NCI-H2171 (cell line): ENCODE results near the gene HDAC11.
"Not testable (repeated sequence)": the region's sequence is repeated elsewhere in the genome, so short reads cannot be mapped to it uniquely, and the experiment has no call there.

Experiments used
- DNase-seq: peaks from one replicate; lab custom pipeline; 2025; lab: John Stamatoyannopoulos, UW

HDAC11 gene

DNA sequence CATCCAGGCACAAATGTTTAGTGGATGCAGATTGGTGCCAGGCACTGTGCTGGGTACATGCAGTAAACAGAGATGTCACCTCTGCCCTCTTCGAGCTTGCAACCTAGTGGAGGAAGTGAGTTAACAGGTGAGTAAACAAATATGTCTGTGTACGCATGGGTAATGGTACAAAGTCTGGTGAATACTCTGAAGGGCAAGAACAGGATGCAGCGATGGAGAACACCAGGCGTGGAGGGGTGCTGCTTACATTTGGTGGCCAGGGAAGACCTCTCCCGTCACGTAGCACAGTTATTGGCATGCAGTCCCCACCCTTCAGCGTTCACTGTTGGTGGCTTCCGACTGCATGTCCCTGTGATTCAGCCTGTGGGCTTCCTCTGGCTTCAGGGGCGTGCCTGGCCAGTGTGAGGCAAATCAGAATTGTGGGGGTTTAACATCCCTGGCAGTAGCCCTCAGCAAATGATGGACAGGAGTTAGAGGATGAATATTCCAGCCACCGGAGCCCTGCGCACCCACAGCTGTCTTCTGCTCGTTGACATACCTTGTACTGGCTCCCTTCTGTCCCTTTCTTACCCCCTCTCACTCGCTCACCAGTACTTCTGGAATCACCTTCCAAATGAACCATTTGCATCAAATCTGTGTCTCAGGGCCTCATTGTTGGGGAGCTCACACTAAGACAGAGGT, 9.1 kb upstream of the HDAC11 start:
- DNase-seq, result no peak

DNA sequence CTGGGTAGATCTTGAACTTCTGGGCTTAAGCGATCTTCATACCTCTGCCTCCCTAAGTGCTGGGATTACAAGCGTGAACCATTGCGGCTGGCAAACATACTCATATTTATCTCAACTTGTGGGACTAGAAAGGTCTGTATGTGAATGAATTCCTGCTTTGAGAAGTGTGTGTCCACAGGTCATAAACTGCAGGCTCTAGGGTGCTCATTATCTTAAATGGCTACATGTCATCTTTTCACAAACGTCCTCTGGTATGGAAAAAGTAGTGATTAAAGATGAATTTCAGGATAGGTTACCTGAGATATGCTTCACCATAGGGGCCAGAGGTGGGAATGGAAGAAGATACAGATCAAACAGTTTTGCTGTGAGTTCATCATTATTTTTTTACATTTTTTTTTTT, 7.8 kb upstream of the HDAC11 start:
- no peak for DNase-seq

DNA sequence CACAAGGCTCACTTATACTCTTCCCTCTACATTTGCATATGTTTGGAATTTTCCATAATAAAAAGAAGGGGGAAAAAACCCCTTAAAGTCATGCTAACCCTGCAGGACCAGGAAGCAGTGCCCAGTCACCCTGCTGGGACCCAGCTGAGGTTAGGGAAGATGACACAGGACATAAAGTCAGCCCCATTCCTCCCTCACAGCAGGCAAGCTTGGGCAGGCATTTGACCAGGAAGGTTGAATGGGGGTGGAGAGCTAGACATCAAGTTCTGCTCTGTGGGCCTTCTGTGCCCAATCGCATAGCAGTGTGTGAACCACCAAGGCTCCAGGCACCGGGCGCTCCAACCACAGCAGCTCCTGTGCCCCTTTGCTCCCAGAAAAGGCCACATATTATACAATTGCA, 7.1 kb upstream of the HDAC11 start:
- no peak for DNase-seq

DNA sequence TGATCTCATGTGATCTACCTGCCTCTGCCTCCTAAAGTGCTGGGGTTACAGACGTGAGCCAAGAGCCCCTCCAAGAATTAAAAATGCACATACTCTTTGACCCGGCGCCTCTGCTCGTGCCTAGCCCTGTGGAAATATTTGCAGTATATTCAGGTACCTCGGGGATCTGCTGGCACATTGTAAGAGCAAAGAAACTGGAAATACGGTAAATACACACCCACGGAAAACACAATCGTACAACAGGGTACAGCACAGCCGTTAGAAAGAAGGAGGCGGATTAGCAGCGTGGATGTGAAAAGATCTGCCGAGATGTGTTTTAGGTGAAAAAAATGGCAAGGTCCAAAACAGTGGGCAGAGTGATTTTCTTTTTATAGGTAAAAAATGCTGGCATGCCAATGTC, 6.1 kb upstream of the HDAC11 start:
- DNase-seq, result no peak

DNA sequence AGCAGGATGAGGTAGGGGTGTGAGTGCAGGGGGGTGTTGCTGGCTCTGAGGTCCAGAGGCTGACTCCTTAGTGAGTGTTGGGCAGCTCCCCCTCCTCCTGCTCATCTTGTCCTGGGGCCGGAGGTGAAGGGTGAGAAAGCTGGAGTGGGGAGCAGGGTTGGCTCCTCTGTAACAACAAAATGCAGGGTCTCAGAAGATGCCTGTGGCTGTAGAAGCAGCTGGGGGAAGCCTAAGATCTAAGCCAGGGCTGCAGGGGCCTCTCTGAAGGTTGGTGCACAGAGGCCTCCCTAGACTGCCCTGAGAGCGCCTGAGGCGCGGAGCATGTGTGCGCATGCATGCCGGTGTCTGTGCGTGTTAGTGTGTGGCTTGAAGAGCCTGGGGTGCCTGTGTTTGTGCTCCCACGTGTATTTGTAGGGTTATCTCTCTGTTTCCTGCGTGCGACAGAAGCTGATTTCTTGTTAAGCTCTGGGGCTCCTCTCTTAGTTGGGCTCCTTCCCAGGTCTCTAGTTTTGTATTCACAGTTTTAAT, 5.3 kb upstream of the HDAC11 start:
- no peak for DNase-seq

DNA sequence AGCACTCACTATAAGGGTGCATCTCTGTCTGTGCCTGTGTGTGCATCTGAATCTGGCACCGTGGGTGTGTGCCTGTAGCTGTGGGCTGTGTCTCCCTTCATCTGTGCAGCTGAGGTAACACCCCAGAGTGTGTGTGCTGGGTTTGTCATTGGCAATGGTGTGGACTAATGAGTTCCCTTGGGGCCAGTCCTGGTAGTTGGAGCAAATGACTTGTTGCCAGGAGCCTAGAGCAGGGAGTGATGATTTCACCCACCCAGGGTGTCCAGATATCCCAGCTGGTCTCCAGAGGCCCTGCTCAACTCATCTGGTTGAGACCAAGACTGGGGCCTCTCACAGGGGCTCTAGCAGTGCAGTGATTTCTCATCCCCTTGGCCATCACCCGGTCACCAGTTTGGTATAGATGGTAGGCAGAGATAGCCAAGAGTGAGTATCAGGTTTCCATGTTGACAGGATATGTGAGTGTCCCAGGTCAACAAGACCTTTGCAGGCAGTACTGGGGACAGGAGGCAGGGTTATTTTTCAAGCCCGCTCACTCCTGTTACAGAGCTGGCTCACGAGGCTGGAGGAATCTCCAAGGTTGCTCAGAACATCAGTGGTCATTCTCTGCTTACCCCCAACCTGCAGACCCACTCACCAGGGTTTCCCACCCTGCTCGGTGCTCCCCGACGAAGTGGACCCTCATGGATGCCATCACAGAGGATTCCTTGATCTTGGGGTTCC, 4.1 kb upstream of the HDAC11 start:
- no peak for DNase-seq

DNA sequence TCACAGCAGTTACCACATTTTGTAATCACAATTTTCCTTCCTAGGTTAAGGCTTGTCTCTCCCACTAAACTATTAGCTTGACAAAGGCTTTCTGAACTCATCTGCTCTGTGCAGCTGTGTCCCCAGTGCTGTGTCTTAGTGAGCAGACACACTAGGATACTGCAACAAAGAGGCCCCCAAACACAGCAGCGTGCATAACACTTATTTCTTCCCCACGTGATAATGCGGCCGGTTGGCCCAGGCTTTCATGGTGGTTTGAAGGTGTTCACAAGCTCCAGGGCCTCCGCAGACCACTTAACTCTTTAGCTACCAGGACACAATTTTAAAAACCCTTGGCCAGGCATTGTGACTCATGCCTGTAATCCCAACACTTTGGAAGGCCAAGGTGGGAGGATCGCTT, 2.2 kb upstream of the HDAC11 start:
- no peak for DNase-seq

DNA sequence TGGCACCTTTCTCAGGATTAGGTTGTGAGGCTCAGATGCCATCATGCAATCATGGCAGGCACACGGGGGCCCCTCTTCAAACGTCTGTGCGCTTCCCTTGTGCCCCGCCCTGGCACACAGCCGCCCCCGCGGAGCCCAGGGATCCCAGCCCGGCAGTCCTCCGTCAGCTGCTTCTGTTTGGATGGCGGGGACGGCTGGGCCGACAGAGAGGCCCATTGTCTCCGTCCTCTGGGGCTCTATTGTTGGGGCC, 849 bp upstream of the HDAC11 start:
- no peak for DNase-seq

DNA sequence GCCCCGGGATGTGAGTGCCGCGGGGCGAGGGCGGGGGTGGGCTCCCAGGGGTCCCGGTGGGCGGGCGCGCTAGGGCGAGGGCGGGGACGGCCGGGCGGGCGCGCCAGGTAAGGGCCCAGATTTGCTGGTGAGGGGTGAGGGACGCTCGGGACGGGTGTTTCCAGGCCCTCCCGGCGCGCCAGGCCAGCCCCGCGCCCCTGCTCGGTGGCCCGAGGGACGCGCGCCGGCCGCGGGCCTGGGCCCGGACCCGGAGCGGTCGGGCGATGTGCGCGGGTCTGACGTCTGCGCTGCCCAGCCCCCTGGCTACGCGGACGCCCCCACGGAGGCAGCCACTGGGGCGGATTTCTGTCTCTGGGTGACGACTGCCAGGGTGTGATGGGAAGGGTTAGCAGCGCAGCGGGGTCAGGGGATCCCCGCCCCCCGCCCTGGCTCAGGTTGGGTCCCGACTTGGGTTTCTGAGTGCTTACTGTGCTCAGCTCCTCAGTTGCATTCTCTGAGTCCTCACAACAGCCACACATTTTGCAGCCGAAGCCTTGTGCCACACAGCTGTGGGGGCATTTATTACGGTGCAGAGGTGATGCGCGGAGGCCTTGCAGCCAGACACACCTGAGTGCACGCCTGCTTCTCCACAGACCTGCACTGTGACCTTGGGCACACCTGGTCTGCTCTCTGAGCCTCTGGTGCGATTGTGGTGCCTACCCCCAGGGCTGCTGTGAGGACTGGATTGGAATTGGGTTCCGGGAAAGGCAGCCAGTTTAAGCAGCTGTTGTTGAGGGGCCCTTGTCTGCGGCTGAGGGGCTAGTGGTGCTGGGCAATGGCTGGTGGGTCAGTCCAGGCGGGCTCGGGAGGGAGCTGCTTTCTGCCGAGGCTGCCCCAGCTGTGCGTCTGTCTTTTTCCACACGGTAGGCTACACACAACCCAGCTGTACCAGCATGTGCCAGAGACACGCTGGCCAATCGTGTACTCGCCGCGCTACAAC, 523 bp downstream of the HDAC11 start:
- no peak for DNase-seq

DNA sequence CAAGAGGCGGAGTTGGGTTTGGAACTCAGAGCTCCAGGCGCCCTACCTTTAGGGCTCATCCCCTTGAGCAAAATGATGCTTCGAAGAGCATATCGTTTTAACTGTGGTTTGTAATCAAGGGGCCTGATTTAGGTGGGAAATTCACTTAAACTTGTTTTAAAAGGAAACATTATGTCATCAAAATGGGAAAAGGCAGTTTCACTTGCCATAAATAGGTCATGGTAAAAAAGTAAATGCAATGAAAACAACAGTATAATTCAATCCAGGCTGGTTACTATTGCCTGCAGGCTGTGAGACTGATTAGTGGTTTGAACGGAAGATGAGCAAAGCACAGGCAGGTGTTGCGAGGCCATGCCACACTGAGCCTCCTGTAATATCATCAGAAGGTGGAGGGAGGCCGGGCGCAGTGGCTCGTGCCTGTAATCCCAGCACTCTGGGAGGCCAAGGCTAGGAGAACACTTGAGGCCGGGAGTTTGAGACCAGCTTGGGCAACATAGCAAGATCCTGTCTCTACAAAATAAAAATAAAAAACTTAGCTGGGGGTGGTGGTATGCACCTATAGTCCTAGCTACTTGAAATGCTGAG, 2.1 kb downstream of the HDAC11 start:
- DNase-seq, result no peak

DNA sequence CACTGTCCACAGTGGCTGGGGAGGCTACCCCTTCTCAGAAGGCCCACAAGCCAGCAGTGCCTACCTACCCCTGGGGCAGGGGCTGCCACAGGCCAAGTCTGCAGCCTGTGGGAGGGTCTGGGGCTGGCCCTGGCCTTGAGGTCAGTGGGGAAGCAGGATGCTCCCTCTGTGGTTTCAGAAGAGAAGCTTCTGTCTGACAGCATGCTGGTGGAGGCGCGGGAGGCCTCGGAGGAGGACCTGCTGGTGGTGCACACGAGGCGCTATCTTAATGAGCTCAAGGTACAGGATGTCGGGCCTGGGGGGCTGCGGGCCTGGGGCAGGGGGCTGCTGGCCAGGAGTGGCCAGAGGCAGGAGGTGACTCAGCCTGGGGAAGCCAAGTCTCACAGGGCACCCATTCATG, 3.2 kb downstream of the HDAC11 start:
- no peak for DNase-seq

DNA sequence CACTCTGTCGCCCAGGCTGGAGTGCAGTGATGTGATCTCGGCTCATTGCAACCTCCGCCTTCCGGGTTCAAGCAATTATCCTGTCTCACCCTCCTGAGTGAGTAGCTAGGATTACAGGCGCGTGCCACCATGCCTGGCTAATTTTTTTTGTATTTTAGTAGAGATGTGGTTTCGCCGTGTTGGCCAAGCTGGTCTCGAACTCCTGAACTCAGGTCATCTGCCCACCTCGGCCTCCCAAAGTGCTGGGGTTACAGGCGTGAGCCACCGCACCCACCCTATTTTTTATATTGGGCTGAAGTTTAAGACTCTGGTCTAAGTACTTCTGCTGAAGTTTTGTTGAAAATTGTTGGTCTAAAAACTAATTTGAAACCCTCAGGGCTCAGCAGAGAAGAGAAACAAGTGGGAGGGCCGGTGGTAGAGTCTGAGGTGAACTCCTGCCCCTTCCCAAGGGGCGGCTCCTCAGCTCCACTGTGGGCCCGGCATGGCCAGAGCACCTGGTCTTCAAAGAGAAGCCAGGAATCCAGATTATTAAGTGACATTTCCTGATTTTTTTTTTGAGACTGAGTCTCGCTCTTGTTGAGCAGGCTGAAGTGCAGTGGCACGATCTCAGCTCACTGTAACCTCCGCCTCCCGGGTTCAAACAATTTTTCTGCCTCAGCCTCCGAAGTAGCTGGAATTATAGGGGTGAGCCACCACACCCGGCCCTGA, 4.0 kb downstream of the HDAC11 start:
- DNase-seq, result no peak

DNA sequence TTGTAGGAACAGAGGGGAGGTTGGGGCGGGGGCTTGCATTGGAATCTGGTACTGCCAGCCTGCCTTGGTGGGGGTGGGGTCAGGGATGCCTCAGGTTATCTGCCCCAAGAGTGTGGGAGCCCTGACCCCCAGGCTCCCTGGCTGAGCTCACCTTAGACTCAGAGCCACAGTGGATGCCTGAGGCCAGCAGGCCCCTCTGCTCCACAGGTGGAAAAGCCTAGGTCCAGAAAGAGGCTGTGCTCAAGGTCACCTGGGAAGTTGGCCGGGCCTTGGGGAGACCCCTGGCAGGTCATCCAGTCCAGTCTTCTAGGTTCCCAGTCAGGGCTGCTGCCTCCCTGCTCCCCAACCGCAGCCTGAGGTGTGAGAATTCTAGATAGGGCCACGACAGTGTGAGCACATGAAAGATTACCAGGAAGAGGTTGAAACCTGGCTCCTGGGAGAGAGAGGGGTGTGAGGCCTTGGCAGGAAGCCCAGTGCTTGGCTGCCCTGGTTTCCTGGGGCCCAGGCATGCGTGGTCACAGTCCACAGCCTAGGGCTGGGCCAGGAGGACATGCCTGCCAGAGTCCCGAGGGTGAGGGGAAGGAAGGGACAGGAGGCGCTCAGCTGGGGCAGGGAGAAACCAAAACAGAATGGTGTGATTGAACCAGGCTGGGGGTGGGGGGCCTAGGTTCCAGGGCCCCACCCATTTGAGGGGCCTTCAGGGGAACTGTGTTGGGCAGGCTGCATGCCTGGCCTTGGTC, 4.9 kb downstream of the HDAC11 start:
- DNase-seq, result no peak

DNA sequence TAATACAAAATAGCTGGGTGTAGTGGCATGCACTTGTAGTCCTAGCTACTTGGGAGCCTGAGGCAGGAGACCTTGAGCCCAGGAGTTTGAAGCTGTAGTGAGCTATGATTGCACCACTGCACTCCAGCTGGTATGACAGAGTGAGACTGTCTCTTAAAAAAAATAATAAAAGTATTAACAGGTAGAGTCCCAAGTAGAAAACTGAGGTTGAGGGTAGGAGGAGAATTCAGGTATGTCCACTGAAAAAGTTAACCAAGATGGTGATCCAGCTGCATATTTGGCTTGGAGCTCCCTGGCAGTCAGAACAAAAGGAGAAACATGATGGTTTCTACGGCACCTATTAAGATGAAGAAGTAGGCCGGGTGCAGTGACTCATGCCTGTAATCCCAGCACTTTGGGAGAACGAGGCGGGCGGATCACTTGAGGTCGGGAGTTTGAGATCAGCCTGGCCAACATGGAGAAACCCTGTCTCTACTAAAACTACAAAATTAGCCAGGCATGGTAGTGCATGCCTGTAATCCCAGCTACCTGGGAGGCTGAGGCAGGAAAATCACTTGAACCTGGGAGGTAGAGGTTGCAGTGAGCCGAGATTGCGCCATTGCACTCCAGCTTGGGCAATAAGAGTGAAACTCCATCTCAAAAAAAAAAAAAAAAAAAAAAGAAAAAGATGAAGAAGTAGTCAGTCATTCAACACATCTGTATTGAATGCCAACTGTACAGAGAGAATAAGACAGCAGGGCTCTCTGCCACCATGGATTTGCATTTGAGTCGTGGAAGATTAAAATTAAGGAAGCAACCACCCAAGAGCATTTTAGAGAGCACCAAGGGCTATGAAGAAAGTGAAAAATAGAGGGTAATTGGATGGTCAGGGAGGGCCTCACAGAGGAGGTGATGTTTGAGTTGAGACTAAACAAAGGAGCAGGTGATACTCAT, 5.8 kb downstream of the HDAC11 start:
- not testable (repeated sequence) for DNase-seq

DNA sequence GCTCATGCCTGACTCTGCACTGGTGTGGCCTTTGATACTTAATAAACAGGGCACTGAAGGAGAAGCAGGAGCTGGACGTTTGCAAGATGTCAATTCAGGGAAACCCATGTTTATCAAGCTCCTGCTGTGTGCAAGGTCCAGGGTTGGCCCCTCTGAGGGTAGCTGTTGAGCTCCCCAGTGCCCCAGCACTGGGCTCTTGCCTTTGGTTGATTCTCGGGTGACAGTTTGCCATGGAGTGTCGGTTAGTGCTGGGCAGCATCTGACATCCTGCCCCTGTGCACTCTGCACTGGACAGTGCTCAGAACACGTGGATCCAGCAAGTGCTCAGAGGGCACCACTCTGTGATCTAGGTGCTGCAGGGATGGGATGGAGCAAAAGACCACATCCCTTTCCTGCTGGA, 7.3 kb downstream of the HDAC11 start:
- no peak for DNase-seq

DNA sequence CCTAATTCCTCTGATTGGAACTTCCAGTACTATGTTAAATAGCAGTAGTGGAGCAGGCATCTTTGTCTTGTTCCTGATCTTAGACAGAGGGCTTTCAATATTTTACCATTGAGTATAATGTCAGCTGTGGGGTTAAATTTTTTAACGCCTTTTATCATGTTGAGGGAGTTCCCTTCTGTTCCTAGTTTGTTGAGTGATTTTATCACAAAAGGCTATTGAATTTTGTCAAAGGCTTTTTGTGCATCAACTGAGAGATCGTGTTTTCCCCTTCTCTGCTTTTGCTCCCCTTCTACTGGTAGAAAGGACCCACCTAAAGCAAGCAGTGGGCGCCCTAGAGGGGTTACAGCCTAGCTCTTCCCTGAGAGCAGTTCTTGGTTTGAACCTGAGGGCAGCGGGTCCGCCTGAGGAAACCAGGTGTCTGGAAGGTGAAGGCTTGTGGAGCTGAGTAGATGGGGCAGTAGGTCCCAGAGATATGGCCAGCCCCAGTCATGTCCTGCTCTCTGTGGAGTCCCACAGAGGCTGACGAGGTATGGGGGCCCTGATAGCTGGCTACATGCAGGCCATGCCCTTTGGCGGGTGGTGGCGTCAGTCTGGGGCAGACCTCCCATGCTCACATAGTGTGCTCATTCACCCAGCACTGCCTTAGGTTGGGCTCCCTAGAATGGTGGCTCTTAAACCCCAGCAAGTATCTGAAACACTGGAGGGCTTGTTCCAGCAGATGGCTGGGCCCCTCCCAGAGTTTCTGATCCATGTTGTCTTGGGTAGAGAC, 11.3 kb downstream of the HDAC11 start:
- no peak for DNase-seq

DNA sequence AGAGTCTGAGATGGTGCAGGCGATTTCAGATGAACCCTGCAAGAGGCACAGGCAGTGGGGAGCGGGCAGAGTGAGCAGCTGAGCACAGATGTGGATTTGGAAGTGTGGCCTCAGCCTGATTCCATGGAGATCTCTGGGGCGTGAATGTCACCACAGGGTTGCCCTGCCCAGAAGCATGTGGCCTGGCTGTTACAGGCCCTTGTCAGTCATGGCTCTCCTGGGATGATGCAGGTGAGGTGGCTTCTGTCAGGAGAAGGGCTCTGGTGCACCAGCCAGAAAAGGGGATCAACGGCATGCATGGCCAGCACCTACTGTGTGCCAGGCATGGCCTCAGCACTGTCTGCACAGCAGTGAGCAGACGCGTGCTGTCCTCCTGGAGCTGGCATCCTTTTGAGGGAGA, 11.9 kb downstream of the HDAC11 start:
- no peak for DNase-seq

DNA sequence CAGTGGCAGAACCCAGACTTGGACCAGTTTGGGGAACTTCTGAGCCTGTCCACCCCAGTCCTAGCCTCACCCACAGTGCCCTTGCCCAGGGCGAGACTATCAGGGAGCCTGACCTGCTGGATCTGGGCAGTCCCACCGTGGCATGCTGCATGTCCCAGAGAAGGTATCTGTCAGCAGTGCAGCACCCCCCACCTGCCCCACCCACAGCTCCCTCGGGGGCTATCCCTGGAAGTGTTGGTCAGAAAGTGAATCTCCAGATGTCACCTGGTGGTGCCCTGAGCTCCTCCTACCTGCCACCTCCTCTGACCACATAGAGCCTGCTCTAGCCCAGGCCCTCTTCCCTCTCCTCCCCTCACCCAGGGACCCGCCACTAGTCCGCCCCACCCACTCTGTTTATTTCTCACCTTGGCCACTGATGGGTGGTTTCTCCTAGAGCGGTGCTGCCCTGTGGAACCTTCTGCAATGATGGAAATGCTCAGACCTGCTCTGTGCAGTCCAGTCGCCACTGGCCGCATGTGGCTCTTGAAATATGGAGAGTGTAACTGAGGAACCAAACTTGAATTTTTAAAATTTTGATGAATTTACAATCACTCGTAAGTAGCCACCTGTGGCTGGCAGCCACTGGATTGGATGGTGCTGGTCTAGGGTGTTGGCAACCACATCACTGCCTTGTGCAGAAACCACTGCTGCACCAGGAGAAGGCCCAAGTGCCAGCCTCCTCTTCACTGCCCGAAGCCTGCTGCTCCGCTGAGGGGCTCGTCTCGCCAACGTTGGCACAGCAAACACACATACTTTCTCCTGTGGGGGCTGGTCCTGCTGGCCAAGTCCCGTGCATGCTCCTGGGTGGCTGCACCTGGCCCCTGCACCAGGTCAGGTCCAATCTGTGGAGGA, 13.1 kb downstream of the HDAC11 start:
- DNase-seq, result no peak
